GM23248 (cell line): ENCODE results near the gene DNAH11. TPM values are rescaled to one million over a fixed set of nuclear protein-coding genes. Genes with fewer than 3 reads are reported as not detected.
"Not testable (repeated sequence)": the region's sequence is repeated elsewhere in the genome, so short reads cannot be mapped to it uniquely, and the experiment has no call there.

Source experiments
- DNase-seq: peaks from one replicate; pipeline ENCODE4 v3.0.0-alpha.2; 2015
- H2AFZ ChIP-seq: fragments of 200-600 bp; sonication (generic); 2 replicates; pipeline ENCODE4 v1.6.1; 2016; ENCODE audit warnings: antibody characterized with exemption
- H3F3A ChIP-seq: fragments of 200-600 bp; sonication (generic); 2 replicates; pipeline ENCODE4 v1.6.1; 2016; ENCODE audit warnings: mild to moderate bottlenecking, antibody characterized with exemption, mixed run types; ENCODE audit not compliant: insufficient read depth
- H3K27ac ChIP-seq: fragments of 200-600 bp; sonication (generic); 2 replicates; pipeline ENCODE4 v1.5.1; 2016; ENCODE audit warnings: mild to moderate bottlenecking
- H3K27me3 ChIP-seq: fragments of 200-600 bp; sonication (generic); replicated peaks from 2 replicates; pipeline ENCODE4 v1.6.1; 2016; ENCODE audit warnings: mild to moderate bottlenecking; ENCODE audit not compliant: insufficient read depth
- H3K36me3 ChIP-seq: fragments of 200-600 bp; sonication (generic); 2 replicates; pipeline ENCODE4 v1.6.1; 2016; ENCODE audit warnings: low read depth, mild to moderate bottlenecking
- H3K4me1 ChIP-seq: fragments of 200-600 bp; sonication (generic); 2 replicates; pipeline ENCODE4 v1.6.1; 2016; ENCODE audit warnings: mild to moderate bottlenecking; ENCODE audit not compliant: insufficient read depth
- H3K4me2 ChIP-seq: fragments of 200-600 bp; sonication (generic); one replicate; pipeline ENCODE4 v1.6.1; 2016; ENCODE audit warnings: mild to moderate bottlenecking; ENCODE audit not compliant: unreplicated experiment
- H3K4me3 ChIP-seq: fragments of 200-600 bp; sonication (generic); 2 replicates; pipeline ENCODE4 v1.5.1; 2016; ENCODE audit warnings: mild to moderate bottlenecking
- H3K79me2 ChIP-seq: fragments of 200-600 bp; sonication (generic); 2 replicates; pipeline ENCODE4 v1.6.1; 2016; ENCODE audit warnings: mild to moderate bottlenecking; ENCODE audit not compliant: insufficient read depth
- H3K9ac ChIP-seq: fragments of 200-600 bp; sonication (generic); 2 replicates; pipeline ENCODE4 v1.6.1; 2016; ENCODE audit warnings: mild to moderate bottlenecking
- H3K9me2 ChIP-seq: fragments of 200-600 bp; sonication (generic); 2 replicates; pipeline ENCODE4 v1.6.1; 2016; ENCODE audit warnings: mixed run types, mild to moderate bottlenecking, moderate library complexity; ENCODE audit not compliant: insufficient read depth
- H3K9me3 ChIP-seq: fragments of 200-600 bp; sonication (generic); one replicate; pipeline ENCODE4 v1.6.1; 2017; ENCODE audit warnings: low read depth
- H4K20me1 ChIP-seq: fragments of 200-600 bp; sonication (generic); 2 replicates; pipeline ENCODE4 v1.6.0; 2016; ENCODE audit not compliant: insufficient read depth
- EZH2 ChIP-seq: fragments of 200-600 bp; sonication (generic); IDR thresholded peaks from 2 replicates; pipeline ENCODE4 v1.6.1; 2018; ENCODE audit warnings: antibody characterized with exemption, mild to moderate bottlenecking; ENCODE audit not compliant: insufficient read depth, poor library complexity, severe bottlenecking
- EZH2phosphoT487 ChIP-seq: fragments of 200-600 bp; sonication (generic); IDR thresholded peaks from 2 replicates; pipeline ENCODE4 v1.6.1; 2018; ENCODE audit warnings: antibody characterized with exemption, moderate library complexity, mild to moderate bottlenecking, low read depth; ENCODE audit not compliant: insufficient read depth
- WGBS, 2 experiments: methylation state at CpG; one replicate each; pipeline ENCODE4 v1.1.6; 2015 to 2017; ENCODE audit warnings: low lambda C conversion rate in 2 of 2, low coverage in 1 of 2; ENCODE audit errors: missing lambda C conversion rate in 2 of 2; 5-methylcytosine and 5-hydroxymethylcytosine counted together
- in situ Hi-C: fragments of 300-500 bp; cut with MboI; formaldehyde crosslinking; loops from 2 replicates; pipeline ENCODE4 v1.15.0; 2020
- polyA plus RNA-seq: library from polyadenylated mRNA; unstranded; fragments of >200 nt; fragmentation: Nextera tagmentation; extraction: Ambion mirVana; gene quantifications from 2 replicates; pipeline ENCODE4 v1.2.1, GENCODE V29; 2016
- total RNA-seq: library from RNA; depleted of rRNA; stranded (reverse); fragments of >200 nt; shearing (Covaris generic); gene quantifications from 2 replicates; pipeline ENCODE4 v1.2.3, GENCODE V29; 2014

DNAH11 gene
- total and polyA plus RNA-seq, 2 experiments from 2014 or later: 0.91 to 3.1 TPM

- Histone ChIP-seq H3K4me2 (no peak overlapping the region), H3K9me2 (no peaks in the 10 kb centered on the region), H3K79me2 (peaks cover 93% of the 10 kb centered on the region), H3K4me1 (no peaks in the 10 kb centered on the region), H3K9me3 (no peaks in the 10 kb centered on the region), H4K20me1 (no peaks in the 10 kb centered on the region; the same call in 1 of the 2 replicates), H2AFZ (no peak overlapping the region), H3K4me3 (no peak overlapping the region), H3K27ac (no peak overlapping the region), H3F3A (no peaks in the 10 kb centered on the region), H3K27me3 (no peaks in the 10 kb centered on the region), H3K9ac (no peak overlapping the region), H3K36me3 (no peaks in the 10 kb centered on the region)
- DNase-seq: no peak
- WGBS, 2 experiments: 64% methylated on average over 3 of the region's 3 CpGs
- in situ Hi-C loops: no loop called here
- no peak for TF ChIP-seq EZH2
- TF ChIP-seq EZH2phosphoT487: no peak
Observed at GRCh38 chr7:21920936-21921335, 378.1 kb downstream of the DNAH11 start.

GRCh38 chr7:21922605-21923004 lies 379.8 kb downstream of the DNAH11 start:
- no peaks in the 10 kb centered on the region for H3K36me3 ChIP-seq
- H3K9ac ChIP-seq: no peak overlapping the region
- H3K4me2 ChIP-seq: no peak overlapping the region
- no peak for DNase-seq
- no peaks in the 10 kb centered on the region for H3K27me3 ChIP-seq
- no peak overlapping the region for H3K27ac ChIP-seq
- H2AFZ ChIP-seq: no peak overlapping the region
- peaks cover 98% of the 10 kb centered on the region for H3K79me2 ChIP-seq
- in situ Hi-C loops: no loop called here
- WGBS, 2 experiments: 80 to 81% methylated on average over 5 of the region's 5 CpGs
- no peaks in the 10 kb centered on the region; the same call in 1 of the 2 replicates for H4K20me1 ChIP-seq
- H3K4me3 ChIP-seq: no peak overlapping the region
- H3K9me3 ChIP-seq: no peaks in the 10 kb centered on the region
- H3F3A ChIP-seq: no peaks in the 10 kb centered on the region
- H3K4me1 ChIP-seq: no peaks in the 10 kb centered on the region
- H3K9me2 ChIP-seq: no peaks in the 10 kb centered on the region
- TF ChIP-seq EZH2 (no peak), EZH2phosphoT487 (no peak)

DNA sequence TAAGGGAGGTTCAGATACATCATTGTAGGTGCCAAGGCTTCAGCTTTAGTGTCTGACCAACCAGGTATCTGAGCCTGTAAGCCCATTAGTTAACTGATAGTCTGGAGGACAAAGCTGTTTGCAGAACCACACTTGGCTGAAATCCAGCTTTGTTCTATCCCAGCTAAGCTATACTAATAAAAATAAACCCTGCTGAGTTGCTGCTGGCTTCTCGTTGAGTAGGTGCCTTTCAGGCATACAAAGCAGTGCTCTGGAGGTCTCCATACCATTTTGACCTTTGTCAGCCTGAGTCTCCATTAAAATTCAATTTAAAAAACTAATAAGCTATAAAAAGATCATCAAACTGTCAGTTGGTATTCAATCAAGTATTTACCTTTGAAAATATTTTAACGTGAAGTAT lies 380.8 kb downstream of the DNAH11 start:
- 73 to 83% methylated on average over 2 of the region's 2 CpGs for WGBS, 2 experiments
- H3K79me2 ChIP-seq: peaks cover 96% of the 10 kb centered on the region
- no peak for DNase-seq
- H3K9ac ChIP-seq: no peak overlapping the region
- H3K27ac ChIP-seq: no peak overlapping the region
- in situ Hi-C loops: no loop called here
- H3F3A ChIP-seq: no peaks in the 10 kb centered on the region
- no peak for TF ChIP-seq EZH2phosphoT487
- no peak for TF ChIP-seq EZH2
- no peak overlapping the region for H3K4me2 ChIP-seq
- no peak overlapping the region for H2AFZ ChIP-seq
- H3K27me3 ChIP-seq: no peaks in the 10 kb centered on the region
- H3K4me1 ChIP-seq: no peaks in the 10 kb centered on the region
- no peaks in the 10 kb centered on the region for H3K36me3 ChIP-seq
- H3K4me3 ChIP-seq: no peak overlapping the region
- no peaks in the 10 kb centered on the region; the same call in 1 of the 2 replicates for H4K20me1 ChIP-seq
- H3K9me3 ChIP-seq: no peaks in the 10 kb centered on the region
- H3K9me2 ChIP-seq: no peaks in the 10 kb centered on the region

- in situ Hi-C loops: no loop called here
- Histone ChIP-seq H3K79me2 (peaks cover 97% of the 10 kb centered on the region), H3K27me3 (no peaks in the 10 kb centered on the region), H3K9me3 (no peaks in the 10 kb centered on the region), H3K9me2 (no peaks in the 10 kb centered on the region), H3K4me1 (no peaks in the 10 kb centered on the region), H4K20me1 (no peaks in the 10 kb centered on the region; the same call in 1 of the 2 replicates), H3F3A (no peaks in the 10 kb centered on the region), H2AFZ (no peak overlapping the region), H3K36me3 (no peaks in the 10 kb centered on the region), H3K4me2 (no peak overlapping the region), H3K27ac (no peak overlapping the region), H3K4me3 (no peak overlapping the region), H3K9ac (no peak overlapping the region)
- 89 to 100% methylated on average over 1 of the region's 1 CpG for WGBS, 2 experiments
- TF ChIP-seq EZH2phosphoT487 (no peak), EZH2 (no peak)
- DNase-seq: no peak
Observed at GRCh38 chr7:21926448-21926847, 383.6 kb downstream of the DNAH11 start.

DNA sequence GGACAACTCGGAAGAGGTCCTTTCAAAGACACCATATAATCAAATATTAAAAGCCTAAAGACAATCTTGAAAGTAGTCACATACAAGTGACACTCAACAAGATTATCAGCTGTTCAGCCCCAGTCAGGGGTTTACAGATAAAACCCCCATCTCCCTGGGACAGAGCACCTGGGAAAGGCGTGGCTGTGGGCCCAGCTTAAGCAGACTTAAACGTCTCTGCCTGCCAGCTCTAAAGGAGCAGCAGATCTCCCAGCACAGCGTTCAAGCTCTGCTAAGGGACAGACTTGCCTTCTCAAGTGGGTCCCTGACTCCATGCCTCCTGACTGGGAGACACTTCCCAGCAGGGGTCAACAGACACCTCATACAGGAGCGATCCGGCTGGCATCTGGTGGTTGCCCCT lies 384.9 kb downstream of the DNAH11 start:
- H3K27ac ChIP-seq: no peak overlapping the region
- H3K79me2 ChIP-seq: peaks cover 97% of the 10 kb centered on the region
- H3K4me2 ChIP-seq: no peak overlapping the region
- TF ChIP-seq EZH2phosphoT487 (no peak), EZH2 (no peak)
- H3K9me3 ChIP-seq: no peaks in the 10 kb centered on the region
- H4K20me1 ChIP-seq: no peaks in the 10 kb centered on the region; the same call in 1 of the 2 replicates
- H3K9me2 ChIP-seq: no peaks in the 10 kb centered on the region
- no peaks in the 10 kb centered on the region for H3K36me3 ChIP-seq
- WGBS, 2 experiments: 69 to 79% methylated on average over 6 of the region's 6 CpGs
- H3K4me3 ChIP-seq: no peak overlapping the region
- H3K9ac ChIP-seq: no peak overlapping the region
- in situ Hi-C loops: no loop called here
- no peak for DNase-seq
- H3F3A ChIP-seq: no peaks in the 10 kb centered on the region
- H2AFZ ChIP-seq: no peak overlapping the region
- no peaks in the 10 kb centered on the region for H3K27me3 ChIP-seq
- no peaks in the 10 kb centered on the region for H3K4me1 ChIP-seq

- H3K27ac ChIP-seq, H3K4me3 ChIP-seq, H3K27me3 ChIP-seq, H3K4me2 ChIP-seq, H3K9me2 ChIP-seq, H2AFZ ChIP-seq, H3K4me1 ChIP-seq, H3F3A ChIP-seq, in situ Hi-C loops, H3K9ac ChIP-seq, H3K9me3 ChIP-seq, H4K20me1 ChIP-seq, DNase-seq, H3K36me3 ChIP-seq: not testable (repeated sequence)
- peaks cover 98% of the 10 kb centered on the region for H3K79me2 ChIP-seq
- WGBS, 2 experiments: 91 to 95% methylated on average over 3 of the region's 3 CpGs
Observed at GRCh38 chr7:21933293-21933692, 390.5 kb downstream of the DNAH11 start.
